DMS79 (cell line): ENCODE results near the gene SLC25A4.

Experiments
- DNase-seq: peaks from one replicate; lab custom pipeline; 2025; lab: John Stamatoyannopoulos, UW

SLC25A4 gene

DNA sequence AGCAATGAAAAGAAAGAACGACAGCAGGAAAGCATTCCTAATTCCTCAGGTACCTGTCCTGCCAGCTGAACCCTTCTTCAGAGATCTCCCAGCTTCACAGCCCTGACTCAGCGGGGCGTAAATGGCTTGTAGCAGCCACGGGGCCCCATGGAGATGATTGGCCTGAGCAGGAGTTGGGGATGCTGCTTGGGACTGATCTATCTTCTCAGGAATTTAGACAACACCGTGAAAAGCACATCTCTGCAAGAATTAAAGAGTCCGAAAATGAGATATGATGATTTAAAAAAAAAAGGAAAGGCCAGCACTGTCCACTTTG, 22.5 kb upstream of the SLC25A4 start:
- DNase-seq, result no peak

DNA sequence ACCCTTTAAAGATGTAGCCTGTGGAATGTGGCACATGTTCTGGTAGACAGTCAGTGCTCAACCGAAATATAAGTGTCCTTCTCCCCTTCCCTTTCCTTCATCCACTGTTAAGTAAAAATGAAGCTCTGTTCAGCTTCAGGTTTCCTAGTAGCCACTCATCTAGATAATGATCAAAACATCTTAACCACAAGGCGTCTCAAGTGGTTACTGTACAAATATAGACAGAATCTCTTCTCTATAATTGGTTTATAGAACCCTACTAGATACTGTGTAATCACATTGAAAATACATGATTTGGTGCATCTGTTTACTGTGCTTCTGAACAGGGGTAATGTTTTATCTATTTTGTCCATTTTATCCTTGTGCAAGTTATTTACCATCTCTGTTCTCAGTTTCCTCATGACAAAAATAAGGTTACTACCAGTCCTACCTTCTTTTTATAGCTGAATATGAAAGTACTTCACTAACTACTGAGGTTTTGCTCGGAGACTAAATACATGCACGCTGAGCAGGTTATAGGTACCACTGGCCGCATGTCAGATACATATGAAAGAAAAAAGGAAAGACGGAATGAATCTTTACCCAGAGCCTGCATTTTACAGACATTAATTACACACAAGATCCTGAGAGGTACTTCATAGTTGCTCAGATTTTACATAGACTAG, 20.3 kb upstream of the SLC25A4 start:
- no peak for DNase-seq

DNA sequence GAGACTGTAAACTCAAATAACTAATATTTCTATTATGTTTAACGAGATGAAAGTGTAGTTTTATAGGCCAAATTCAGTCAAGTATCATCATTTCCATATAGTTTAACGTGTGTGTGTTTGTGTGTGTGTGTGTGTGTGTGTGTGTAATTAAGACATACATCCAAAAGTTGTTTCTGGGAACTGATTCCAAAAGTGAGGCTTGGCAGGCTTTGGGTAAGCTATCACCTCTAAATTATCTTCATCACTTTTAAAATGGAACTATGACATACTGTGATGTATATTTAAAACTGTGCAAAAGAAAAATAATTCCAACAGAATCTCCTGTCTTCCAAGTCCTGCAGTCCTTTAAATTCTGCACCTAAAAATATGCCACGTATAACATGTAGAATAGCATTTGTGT, 19.1 kb upstream of the SLC25A4 start:
- DNase-seq, result no peak

DNA sequence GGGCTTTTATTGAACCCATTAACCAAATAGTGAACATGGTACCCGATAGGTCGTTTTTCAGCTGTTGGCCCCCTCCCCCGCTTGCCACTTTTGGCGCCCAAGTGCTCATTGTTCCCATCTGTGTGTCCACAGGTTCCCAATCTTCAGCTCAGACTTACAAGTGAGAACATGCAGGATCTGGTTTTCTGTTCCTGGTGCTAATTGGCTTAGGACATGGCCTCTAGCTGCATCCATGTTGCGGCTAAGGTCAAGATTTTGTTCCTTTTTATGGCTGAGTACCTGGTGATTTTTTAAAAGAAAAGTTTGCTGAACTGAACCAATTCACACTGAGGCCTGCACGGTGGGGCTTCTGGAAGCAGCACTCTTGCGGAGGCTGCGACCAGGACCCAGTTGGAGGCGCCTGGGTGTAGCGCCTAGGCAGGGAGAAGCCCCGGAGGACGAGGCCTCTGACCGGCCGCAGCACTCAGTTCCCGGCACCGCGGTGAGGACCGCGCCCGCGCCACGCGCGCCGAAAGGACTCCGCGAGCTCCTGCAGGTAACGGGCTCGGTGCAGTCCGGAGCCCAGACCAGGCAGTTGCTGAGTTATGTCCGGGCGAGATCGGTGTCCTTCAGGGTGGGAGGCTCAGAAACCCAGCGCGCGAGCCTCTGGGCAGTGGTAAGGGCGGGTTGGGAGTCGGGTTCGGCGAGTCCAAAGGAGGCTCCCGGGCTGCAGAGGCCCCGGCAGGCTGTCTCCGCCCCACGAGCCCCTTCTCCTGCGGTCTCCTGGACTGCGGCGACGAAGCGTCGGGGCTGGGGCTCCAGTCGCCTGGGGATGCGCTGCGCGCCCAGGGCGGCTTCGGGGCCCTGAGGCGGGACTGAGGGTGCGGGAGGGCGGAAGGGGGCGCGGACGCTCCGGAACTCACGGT, 15.8 kb upstream of the SLC25A4 start:
- DNase-seq, result no peak

DNA sequence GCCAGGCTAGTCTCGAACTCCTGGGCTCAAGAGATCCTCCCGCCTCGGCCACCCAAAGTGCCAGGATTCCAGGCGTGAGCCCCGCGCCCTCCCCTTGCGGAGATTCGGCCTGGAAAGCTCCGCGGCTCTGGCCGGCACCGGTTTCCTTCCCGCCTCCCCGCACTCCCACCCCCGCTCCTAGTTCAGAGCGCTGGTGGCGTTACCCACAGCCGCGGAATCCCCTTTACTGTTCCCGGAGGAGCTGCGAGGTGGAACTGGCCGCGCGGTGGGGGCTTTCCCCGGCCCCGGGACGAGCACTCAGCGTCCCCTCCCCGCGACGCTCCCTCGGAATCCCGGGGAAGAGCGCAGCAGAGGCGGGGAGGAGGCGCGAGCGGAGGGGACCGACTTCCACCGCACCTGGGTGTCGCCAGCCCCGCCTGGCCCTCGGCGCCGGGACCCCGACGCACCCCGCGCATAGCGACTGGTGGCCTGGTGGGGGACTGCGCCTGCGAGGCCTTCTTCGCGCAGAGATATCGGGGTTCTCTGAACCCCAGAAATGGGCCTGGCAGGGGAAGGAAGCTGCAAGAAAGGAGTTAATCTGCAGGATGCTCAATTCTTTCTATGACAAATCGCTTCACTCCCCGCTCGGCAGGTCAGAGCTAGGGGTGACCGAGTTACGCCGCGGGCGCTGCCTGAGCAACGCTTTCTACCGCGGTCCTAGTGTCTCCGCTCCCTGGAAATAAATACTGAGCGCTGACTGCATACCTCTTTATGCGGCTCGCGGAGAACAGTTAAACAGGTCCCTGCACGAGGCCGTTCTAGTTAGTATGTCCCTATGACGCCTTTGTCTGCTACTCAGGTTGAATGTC, 14.6 kb upstream of the SLC25A4 start:
- no peak for DNase-seq

DNA sequence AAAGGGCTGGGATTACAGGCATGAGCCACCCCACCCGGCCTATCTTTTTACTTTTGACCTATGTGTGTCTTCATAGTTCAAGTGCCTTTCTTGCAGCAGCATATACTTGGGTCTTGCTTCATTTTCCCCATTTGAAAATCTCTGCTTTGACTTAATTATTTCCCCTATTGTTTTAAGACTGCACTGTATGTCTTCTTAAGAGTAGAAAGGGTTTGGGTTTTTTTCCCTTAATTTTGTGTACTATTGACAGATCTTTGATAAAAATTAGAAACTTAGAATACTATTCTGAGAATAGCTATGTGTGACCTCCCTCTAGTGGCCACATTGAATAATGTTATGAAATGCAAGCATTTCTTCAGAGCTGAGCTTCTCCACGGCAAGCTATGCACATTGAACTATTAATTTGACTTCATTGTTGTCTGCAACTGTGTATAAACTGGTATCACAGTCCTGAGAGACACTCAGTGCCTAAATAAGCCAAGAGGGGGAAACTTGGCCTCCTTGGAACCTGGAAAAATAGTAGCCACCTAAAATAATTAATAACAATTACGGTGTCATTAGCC, 8.7 kb upstream of the SLC25A4 start:
- no peak for DNase-seq

DNA sequence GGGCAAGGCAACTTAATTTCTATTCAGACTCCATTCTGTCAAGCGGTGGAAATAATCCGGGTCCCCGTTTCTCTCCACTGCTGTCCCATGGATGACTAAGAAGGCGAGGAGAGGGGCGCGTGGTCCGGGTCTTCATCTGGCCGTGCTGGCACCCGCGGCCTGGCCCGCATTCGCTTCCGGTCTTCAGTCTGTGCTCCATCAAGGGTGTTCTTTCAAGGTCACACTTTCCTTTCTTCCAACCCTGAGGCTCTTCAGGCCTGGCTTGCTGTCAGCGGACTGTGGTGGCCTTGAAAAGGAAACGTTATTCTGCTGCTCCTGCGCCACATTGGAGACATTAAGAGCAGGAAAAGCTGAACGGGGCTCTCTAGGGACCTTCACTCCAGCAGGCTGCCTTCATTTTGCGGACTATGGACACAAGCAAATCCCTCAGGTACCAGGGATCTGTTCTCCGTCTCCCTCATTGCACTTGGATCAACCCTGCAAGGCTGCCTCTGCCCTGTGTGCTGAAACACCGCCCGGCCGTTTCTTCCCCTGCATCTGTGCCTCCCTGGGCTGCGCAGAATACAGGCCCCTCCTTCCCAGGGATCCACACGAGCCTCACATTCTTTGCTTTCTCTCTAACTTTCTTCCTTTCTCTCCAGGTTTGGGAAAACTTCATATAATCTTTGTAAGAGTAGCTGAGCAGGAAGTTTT, 5.7 kb upstream of the SLC25A4 start:
- DNase-seq, result no peak

DNA sequence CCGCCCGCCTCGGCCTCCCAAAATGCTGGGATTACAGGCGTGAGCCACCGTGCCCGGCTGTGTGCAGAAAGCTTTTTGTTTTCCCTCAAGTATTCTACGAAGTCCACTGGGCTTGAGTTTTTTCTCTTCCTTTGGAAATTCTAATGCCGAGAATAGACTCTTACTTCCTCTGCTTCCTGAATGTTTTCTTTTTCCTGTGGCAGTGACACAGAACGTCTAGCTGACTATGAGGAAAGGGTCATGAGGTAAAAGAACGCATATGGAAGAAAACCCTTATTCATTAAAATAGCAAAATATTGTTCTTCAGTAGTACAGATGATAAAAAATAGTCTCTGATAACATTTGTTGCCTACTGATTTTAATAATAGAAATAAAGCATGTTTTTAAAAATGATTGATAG, 4.9 kb upstream of the SLC25A4 start:
- no peak for DNase-seq

DNA sequence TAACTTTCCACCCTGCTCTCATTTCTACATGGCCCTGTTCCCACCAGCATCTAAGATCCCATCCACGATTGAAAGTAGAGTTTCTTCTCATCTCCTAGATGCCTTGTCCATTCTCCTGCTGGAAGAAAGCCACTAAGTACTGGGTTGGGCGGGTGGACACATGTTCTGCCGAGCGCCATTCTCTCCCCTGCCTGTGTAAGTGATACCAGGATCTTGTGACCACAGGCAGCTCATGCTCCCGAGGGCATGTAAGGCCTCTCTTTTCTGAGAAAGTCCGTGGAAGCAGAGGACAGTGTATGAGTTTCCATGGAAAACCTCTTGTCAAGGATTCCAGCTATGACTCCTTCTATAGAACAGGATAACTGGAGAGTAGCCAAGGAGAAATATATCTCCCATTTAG, 3.3 kb upstream of the SLC25A4 start:
- no peak for DNase-seq

DNA sequence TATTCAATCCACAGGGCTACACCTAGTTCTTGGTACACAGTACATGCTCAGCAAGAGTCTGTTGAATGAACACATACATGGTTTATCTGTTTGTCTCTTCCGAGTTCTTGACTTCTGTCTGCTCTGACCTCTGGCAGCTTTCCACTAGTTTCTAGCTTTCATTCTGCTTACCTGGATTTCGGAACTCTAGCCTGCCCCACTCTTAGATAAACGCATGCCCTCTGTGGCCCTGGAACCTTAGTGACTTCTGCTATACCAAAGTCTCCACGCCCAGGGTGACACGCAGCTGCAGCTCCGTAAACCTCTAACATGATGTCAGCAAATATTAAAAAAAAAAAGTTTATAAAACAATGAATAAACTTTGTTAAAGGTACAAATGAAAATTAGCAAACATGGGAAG, 1.3 kb upstream of the SLC25A4 start:
- DNase-seq, result no peak

DNA sequence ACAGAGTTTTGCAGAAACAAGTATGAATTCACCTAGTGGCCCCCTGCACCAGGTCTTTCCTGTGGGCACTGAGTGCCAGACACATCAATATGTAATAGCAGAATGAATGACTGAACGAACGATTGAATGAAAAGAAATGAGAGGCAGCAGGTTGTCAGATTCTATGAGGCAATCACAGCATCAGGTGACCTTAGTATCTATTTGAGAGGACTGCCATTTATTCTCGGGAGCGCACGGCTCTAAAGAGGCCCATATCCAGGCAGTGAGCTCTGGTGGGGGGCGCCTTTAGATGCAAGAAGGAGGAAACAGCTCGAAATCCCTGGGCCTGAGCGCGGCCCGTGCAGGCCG, 528 bp upstream of the SLC25A4 start:
- DNase-seq, result no peak

DNA sequence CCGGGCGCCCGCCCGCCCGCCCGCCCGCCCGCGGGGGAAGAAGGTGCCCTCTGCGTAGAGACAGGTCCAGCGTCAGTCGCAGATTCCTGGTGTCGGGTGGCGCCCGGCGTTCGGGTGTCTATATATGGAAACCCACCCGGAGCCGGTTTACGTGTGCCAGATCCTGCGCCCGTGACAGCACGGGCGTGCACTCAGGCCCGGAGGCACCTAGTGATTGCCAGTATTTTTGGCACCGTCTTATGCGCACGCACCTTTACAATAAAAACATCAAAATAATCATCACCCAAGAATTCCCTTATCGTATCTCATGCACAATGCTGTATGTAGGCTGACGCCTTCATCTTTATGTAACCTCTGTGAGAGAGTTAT, 519 bp downstream of the SLC25A4 start:
- DNase-seq, result no peak

DNA sequence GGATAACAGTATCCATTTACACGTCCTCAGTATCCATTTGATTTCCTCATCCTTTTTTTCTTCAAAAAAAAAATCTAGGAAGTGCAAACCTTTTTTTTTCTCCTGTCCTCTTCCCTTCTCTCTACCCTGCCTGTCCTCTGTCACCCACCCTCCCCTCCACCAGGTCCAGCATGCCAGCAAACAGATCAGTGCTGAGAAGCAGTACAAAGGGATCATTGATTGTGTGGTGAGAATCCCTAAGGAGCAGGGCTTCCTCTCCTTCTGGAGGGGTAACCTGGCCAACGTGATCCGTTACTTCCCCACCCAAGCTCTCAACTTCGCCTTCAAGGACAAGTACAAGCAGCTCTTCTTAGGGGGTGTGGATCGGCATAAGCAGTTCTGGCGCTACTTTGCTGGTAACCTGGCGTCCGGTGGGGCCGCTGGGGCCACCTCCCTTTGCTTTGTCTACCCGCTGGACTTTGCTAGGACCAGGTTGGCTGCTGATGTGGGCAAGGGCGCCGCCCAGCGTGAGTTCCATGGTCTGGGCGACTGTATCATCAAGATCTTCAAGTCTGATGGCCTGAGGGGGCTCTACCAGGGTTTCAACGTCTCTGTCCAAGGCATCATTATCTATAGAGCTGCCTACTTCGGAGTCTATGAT, 1.7 kb downstream of the SLC25A4 start:
- no peak for DNase-seq

DNA sequence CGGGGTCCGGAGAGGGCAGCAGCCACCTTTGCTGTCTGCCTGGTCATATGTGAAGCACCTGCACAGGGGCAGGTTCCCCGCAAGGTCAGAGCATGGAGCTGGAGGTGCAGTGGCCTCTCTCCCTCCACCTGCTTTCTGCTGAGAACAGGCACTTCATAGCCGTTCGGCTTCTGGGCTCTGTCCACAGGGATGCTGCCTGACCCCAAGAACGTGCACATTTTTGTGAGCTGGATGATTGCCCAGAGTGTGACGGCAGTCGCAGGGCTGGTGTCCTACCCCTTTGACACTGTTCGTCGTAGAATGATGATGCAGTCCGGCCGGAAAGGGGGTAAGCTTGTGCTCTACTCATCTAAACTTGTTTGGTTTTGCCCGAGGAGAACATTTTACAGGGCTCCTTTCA, 2.5 kb downstream of the SLC25A4 start:
- no peak for DNase-seq

DNA sequence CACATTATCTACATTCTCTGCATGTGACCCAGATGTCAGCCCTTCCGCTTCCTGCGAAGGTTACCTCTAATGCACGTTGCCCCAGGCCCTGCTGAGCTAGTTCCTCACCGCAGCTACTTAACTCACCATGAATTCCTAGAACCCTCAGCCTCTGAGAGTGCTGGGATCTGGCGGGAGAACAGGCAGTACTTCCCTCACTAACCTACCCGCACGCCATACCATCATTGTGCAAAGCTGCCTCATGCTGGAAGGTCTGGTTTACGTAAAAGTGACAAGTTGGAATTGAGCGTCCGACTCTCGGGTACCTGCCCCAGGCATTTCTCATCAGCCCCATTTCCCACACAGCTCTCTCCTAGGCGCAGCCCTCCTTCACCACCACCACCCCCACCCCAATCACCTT, 6.3 kb downstream of the SLC25A4 start:
- DNase-seq, result no peak

DNA sequence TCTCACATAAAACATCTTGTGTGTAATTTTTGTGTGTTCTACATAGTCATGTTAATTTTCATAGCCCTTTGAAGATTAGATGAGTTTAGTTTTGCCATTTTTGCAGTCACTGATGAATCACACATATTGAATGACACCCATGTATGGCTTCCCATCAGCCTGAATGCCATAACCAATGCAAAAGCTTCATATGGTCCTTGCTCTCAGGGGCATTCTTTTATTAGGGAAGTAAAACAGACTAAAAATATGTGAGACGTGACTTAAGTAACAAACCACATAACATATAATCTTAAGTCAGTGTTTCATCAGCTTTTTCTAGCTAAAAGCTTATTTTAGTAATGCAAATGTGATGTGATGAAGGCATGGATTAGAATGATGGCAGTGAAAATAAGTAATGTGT, 8.2 kb downstream of the SLC25A4 start:
- no peak for DNase-seq

DNA sequence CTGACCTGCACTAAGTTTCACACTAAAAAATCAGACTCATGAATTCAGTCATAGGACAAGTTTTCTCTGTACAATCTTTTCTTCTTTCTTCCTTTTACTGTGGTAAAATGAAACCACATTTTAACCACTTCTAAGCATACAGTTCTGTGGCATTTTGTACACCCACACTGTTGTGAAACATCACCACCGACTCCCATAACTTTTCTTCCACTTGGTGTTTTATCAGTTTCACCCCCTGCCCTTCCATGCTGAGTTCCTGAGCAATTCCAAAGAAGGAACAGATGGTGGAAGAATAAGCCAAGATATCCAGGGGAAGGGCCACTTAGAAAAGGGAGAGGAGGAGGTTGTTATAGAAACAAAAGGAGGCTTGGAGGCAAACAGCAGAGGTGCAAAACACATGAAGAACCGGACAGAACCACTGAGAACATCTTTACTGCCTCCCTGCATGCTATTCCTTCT, 22.6 kb downstream of the SLC25A4 start:
- no peak for DNase-seq

DNA sequence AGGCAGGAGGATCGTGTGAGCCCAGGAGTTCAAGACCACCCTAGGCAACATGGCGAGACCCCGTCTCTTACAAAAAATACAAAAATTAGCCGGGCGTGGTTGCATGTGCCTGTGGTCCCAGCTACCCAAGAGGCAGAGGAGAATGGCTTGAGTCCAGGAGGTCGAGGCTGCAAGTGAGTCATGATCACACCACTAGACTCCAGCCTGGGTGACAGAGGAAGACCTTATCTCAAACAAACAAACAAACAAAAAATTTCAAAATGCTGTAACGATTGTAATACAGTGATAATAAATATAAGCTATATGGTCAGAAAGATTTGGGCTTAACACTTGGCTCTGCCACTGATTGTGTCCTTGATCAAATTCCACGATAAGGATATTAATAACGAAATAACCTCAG, 24.2 kb downstream of the SLC25A4 start:
- DNase-seq, result no peak

DNA sequence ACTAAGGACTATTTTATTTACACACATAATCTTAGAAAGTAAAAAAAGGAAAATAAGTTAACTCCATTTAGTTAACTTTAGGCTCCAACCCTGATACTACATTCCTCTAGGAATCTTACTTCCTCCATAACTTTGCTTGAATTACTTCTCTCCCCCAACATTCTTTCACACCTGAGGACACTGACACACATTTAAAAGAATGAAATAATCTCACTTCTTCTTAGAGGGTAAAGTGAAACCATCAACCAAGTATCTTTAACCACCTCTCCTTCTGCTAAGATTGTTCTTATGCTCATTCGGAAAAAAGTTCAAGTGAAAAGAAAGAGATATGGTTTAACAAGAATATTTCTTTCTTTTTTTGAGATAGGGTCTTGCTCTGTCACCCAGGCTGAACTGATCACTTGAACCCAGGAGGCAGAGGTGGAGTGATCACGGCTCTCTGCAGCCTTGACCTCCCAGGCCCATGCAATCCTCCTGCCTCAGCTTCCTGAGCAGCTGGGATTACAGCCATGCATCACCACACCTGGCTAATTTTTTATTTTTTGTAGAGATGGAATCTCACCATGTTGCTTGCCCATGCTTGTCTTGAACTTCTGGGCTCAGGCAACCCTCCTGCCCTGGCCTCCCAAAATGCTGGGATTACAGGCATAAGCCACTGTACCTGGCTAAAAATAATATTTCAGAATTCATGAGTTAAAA, 28.5 kb downstream of the SLC25A4 start:
- DNase-seq, result no peak

DNA sequence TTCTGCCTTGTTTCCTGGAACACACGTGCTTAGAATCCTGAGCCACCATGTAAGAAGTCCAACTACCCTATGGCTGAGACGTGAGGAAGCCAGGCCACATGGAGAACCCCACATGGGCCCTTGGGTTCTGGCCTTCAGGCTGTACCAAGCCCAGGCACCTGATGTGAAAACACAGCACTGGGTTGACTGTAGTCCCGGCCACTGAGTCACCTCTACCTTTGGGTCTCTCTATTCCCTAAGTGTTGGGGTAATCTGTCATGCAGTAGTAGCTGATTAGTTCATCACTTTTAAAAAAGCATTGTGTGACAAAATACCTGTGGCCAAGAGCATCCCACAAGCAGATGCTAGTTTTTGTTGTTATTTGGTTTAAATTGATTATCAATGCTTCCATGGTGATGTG, 36.4 kb downstream of the SLC25A4 start:
- no peak for DNase-seq

DNA sequence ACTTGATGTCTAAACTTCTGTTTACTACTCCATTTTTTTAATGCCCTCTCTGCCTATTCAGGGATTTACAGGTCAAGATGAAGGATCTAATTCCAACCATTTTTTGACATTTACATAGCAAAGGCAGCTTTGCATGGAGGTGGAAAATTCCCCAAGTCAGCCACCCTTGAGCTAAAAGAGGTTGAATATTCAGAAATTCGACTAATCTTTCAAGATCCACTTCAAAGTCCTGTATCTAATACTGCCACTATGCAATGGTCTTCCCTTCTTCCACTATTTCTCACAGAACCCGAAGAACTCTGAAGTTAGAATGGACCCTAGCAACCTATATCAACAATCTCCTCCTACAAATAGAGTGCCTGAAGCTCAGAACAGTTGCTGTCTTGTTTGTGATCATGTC, 39.2 kb downstream of the SLC25A4 start:
- DNase-seq, result no peak
